GM18951 (cell line): ENCODE measurements around the gene PLCG1.
"Not testable (repeated sequence)": the region's sequence is repeated elsewhere in the genome, so short reads cannot be mapped to it uniquely, and the experiment has no call there.

Source experiments
- POLR2A ChIP-seq: IDR thresholded peaks from 4 replicates; pipeline ENCODE4 v1.6.1; 2011; ENCODE audit warnings: mild to moderate bottlenecking; ENCODE audit not compliant: insufficient read length, insufficient read depth; ENCODE audit errors: extremely low read depth
- in situ Hi-C: fragments of 300-500 bp; cut with MboI; formaldehyde crosslinking; loops from one replicate; pipeline ENCODE4 v1.12.0; 2022; ENCODE audit warnings: low sequenced_read_pairs, mixed read lengths, inconsistent platforms; ENCODE audit not compliant: unreplicated experiment

The PLCG1 gene

DNA sequence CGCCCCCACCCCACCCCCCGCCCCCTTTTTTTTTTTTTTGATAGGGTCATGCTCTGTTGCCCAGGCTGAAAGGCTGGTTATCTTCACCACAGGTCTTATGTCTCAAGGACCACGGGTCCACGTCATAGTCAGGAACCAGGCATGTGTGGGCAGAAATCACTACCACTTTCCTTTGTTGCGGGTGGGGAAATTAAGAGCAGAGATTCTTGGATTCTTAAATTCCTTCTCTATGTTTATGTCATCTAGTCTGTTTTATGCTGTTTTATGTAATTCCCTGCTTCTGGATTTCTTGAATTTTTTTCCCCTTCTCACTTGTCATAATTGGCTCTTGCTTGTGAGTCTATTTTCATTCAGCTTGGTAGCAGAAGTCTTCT lies 25.8 kb upstream of the PLCG1 start:
- no peak for TF ChIP-seq POLR2A
- in situ Hi-C loops: no loop called here

DNA sequence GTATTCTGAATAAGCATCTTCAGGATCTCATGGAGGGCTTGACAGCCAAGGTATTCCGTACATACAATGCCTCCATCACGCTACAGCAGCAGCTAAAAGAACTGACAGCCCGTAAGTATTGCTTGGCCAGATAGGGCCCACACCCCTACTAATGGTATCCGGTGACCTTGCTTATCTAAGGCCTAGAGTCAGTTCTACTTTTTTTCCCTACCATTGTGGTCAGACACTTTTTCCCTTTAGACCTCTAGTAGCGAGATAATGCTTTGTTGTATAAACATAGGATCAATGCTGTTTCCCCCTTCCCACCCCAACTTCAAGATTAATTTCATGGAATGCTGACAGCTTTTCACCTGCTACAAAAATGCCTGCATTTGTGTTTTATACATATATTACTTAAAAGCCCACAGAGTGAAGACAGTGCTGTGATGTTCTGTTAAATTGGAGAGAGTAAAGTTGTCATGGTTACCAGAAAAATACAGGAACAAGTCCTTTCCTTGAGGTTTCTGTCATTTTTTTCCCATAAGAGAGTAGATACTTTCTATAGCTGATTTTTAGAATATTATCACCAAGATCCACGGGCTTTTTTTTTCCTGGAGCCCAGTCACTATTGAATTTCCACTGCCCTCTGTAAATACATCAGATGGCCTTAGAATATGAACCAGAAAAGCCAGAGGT lies 20.9 kb upstream of the PLCG1 start:
- TF ChIP-seq POLR2A: no peak
- in situ Hi-C loops: no loop called here

GRCh38 chr20:41118159-41118558 lies 19.2 kb upstream of the PLCG1 start:
- in situ Hi-C loops: not testable (repeated sequence)

- TF ChIP-seq POLR2A: no peak
- in situ Hi-C loops: no loop called here
Measured at GRCh38 chr20:41118632-41119031, 18.7 kb upstream of the PLCG1 start.

GRCh38 chr20:41119614-41120561 lies 17.5 kb upstream of the PLCG1 start:
- in situ Hi-C loops: no loop called here
- no peak for TF ChIP-seq POLR2A

GRCh38 chr20:41121399-41121798 lies 15.9 kb upstream of the PLCG1 start:
- TF ChIP-seq POLR2A: no peak

GRCh38 chr20:41123631-41124030 lies 13.7 kb upstream of the PLCG1 start:
- in situ Hi-C loops: no loop called here
- TF ChIP-seq POLR2A: no peak

More at GRCh38 chr20:41121399-41121798, 15.9 kb upstream of the PLCG1 start:
- in situ Hi-C loops: no loop called here

GRCh38 chr20:41124451-41125094 lies 12.8 kb upstream of the PLCG1 start:
- TF ChIP-seq POLR2A: no peak
- in situ Hi-C loops: no loop called here

DNA sequence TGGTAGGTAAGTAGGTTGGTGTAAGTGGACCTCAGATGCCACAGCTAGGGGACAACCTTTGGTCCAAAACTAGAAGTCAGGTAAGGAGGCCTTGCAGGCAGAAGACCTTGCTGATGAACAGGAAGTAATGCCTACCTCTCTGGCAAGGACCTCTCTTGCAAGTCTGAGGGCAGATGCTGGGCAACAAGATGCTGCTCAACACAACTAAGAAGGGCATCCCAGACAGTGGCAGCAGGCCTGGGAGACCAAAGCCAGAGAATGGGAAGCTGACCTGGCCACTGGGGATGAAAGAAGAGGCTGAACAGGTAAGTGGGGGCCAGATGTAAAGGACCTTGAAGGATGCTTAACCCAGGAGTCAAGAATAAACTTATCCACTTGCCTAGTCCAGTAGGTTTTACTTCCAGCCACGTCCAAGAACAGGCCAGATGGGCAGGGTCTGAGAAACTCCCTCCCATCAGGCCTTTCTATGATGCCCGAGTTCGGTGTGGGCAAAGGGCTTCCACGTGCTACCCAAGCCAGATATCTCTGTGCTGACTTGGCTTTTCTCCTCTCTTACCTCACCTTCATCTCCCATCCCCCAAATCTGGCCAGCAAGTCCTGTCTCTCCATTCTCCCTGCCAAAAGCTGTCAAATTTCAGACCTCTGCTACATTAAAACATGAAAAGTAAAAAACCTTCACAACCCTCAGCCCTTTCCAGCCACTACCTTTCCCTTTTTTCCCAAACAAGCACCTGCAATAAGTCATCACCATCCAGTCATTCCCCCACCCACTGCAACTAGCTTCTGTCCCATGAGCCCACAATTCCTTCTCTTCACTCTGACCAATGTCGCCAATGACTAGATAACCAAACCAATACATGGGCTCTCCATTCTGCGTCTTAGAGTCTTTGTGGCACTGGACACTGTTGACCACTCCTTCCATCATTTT lies 11.5 kb upstream of the PLCG1 start:
- in situ Hi-C loops: no loop called here

DNA sequence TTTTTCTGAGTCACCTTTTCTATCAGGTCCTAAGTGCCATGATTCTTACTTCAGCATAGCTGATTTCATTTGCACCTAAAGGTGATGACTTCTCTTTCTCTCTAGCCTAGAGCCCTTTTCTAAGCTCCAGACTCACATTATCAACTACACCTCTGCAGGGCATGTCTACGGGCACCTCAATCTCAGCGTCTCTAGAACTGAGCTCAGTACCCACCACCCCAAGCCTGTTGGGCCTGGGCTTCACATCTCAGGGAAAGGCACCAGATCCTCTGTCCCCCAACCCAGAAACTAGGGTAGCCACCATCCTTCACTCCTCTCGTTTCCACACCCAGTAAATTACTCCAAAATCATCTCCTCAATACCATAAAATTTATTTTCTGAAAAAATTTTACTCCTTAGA lies 10.6 kb upstream of the PLCG1 start:
- TF ChIP-seq POLR2A: no peak
- in situ Hi-C loops: no loop called here

More for the DNA sequence above, 11.5 kb upstream of the PLCG1 start:
- no peak for TF ChIP-seq POLR2A

DNA sequence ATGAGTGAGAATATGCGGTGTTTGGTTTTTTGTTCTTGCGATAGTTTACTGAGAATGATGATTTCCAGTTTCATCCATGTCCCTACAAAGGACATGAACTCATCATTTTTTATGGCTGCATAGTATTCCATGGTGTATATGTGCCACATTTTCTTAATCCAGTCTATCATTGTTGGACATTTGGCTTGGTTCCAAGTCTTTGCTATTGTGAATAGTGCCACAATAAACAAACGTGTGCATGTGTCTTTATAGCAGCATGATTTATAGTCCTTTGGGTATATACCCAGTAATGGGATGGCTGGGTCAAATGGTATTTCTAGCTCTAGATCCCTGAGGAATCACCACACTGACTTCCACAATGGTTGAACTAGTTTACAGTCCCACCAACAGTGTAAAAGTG lies 9.0 kb upstream of the PLCG1 start:
- in situ Hi-C loops: not testable (repeated sequence)

- in situ Hi-C loops: no loop called here
- no peak for TF ChIP-seq POLR2A
Measured at GRCh38 chr20:41131594-41132387, 5.6 kb upstream of the PLCG1 start.

GRCh38 chr20:41132388-41132775 lies 5.0 kb upstream of the PLCG1 start:
- in situ Hi-C loops: not testable (repeated sequence)
